Amniotic stem cell (primary cell): ENCODE data around the gene FAM118A.
"Not testable (repeated sequence)": the region's sequence is repeated elsewhere in the genome, so short reads cannot be mapped to it uniquely, and the experiment has no call there.

Source experiments
- DNase-seq: peaks from one replicate; lab custom pipeline; 2025; lab: John Stamatoyannopoulos, UW

The FAM118A gene

DNA sequence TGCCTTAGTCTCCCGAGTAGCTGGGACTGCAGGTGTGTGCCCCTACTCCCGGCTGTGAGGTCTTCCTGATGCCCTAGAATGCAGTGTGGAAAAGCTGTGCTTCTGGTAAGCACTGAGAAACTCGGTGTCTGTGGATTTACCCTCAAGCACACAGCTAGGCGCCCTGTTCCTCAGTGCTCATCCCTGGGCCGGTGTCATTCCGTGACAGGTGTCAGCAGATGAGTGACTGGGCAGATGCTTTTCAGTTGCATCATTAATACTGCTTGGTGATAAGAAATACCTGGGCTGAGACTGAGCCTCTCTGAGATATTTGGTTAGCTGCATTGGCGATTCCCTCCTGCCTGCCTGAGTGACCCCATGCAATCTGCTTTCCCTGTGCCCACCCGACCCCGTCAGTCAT lies 21.8 kb downstream of the FAM118A start:
- DNase-seq: no peak

DNA sequence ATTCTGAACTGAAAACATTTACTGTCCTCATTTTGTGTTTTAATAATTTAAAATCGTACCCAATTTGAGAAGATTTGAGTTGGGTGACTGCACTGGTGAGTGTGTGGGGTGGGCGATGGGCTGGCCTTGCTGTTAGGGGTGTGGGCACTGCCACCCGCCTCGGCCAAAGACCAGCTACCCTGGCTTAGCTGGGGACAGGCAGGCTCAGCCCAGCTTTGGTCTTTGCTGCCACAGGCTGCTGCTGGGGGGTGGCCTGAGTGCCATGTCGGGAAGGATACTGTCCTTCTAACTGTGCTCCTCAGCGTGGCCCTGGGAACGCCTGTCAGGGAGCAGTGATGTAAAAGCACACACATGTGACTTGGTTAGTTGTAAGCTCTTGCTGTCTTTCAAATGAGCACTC lies 22.3 kb downstream of the FAM118A start:
- no peak for DNase-seq

GRCh38 chr22:45334068-45334467 lies 24.3 kb downstream of the FAM118A start:
- no peak for DNase-seq

DNA sequence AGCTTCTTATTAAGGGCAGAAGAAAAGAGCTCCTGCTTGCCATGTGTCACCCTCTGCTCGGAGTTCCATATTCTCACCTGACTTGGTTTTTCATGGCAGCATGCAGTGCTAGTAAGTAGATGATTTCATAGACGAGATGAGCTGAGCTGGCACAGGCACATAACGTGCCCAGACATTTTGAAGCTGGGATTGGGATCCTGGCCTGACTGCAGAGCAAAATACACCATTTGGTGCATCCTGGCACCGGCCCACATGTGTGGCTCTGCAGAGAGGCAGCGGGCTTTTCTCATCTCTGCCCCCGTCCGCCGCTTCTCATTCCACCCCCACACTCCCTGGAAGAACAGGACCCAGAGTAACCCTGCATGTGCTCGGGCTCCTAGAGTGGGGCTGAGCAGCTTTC lies 24.8 kb downstream of the FAM118A start:
- DNase-seq: no peak

DNA sequence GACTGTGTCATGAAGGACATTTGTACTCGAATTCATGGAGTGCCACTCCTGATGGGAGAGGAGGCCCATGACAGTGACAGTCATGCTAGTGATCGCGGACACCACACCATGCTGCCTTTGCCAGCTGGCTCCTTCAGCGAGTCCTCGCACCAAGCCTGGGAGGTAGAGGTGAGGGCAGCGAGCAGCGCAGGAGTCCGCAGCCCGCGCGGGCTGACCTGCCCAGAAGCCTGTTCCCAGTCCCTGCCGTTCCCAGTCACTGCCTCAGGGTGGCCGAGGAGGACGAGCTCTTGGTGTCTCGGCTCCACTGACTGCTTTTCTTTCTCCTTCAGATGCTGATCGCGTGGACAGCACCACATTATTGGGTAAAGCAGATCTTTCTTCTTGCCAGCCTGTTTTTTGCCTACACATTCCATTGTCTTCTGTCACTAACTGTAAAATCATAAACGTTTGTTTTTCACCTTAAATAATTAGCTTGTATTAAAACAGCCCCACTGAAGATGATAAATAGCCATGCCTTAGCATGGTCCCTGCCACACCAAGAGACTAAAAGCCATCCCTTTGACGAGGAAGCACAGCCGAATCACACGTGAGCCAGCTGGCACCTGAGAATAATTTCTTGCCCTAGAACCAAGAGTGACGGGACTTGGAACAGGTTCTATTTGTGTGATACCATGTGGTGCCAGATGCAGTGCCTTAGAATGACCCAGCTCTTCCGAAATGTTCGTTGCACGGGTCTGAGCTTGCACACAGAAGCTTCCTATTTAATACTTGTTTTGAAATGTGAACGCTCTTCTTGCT lies 25.5 kb downstream of the FAM118A start:
- DNase-seq: no peak

GRCh38 chr22:45335854-45336522 lies 26.3 kb downstream of the FAM118A start:
- no peak for DNase-seq

DNA sequence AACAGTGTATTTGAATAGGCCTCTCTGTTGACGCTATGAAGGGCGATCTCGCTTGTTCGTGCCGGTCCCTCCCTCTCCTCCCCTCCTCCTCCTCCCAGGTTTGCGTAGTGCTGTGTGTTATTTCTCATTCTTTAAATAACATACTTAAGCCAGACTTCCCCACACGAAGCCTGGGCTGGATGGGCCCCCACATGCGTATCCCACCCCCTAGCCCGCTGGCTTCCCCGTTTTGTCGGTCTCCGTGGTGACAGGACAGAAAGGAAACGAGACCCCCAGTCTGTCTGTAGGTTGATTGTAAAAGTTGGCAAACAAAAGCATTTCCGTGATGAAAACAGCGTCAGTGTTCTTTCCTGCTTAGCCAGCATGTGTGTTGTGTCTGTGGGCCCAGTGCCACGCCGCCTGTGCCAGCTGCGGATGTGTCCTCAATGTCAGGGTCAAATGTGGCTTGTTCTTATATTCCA lies 27.3 kb downstream of the FAM118A start:
- no peak for DNase-seq

DNA sequence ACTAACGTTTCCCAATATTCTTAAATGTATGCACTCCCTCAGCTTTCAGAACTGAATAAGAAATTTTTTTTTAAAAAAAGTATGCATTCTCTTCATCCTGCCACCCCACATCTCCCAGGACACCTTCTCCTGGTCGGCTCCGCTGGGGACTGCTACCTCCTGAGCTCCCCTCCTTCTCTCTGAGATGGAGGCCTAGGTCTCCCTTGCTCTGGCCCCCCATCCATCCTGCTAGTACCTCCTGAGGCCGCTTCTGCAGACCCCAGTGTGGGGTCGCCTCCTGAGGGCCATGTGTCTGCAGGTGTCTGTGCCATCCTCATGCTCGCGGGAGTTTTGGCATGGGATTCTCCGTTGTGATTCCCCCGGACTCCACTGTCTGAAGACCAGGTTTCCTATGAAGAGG lies 27.8 kb downstream of the FAM118A start:
- DNase-seq: no peak

GRCh38 chr22:45338795-45339194 lies 29.1 kb downstream of the FAM118A start:
- DNase-seq: no peak

GRCh38 chr22:45340323-45340722 lies 30.6 kb downstream of the FAM118A start:
- DNase-seq: no peak

DNA sequence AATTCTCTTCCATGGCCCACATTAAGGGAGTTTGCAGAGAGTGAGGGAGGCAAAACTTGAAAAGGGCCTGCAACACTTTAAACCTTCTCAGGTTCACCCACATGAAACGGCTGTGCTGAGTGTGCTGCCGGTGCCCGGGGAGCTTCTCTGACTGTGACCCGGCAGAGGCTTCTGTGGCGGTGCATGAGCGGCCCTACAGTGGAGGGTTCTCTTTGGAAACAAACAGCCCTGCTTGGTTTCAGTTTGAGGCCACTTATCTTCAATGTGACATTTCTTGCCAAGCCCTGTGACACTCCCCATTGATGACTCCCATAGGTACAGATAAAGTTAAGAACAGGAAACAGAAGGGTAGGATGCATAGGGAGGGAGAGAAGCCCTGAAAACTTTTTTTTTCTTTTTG lies 31.8 kb downstream of the FAM118A start:
- DNase-seq: no peak

DNA sequence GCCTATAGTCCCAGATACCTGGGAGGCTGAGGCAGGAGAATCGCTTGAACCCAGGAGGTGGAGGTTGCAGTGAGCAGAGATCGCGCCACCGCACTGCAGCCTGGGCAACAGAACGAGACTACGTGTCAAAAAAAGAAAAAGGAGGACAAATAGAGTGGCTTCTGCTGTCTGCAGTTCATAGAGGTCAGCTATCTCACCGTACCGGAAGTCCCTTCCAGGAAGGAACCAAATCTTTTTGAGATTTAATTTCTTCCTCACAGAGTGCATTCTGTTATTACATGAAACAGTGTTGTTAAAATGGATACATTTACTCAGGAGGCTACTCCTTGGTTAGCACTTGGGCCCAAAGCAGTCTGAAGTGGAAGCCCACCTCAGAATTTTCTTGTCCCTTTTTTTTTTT lies 33.4 kb downstream of the FAM118A start:
- DNase-seq: no peak

DNA sequence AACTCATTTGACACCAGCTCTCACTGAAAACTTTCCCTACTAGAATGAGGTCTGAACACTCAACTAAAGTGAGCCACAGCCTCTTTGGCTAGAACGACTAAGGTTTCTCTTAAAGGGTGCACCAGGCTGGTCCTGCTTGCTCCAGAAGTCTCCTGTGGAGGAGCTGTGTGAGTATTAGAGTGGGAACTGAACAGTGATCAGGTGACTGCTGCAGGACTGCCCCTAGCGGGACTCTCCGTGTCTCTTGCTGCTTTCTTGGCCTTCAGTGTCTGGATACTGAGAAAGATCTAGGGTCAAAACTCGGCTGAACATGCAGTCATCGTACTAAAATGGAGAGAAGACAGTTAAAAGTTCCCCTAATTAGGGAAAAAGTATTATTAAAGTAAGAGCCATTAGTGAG lies 34.6 kb downstream of the FAM118A start:
- DNase-seq: no peak

- DNase-seq: no peak
These were observed 40.2 kb downstream of the FAM118A start for GRCh38 chr22:45349916-45350315.

- no peak for DNase-seq
These were observed 42.2 kb downstream of the FAM118A start for GRCh38 chr22:45351956-45352355.

GRCh38 chr22:45352757-45353156 lies 43.0 kb downstream of the FAM118A start:
- not testable (repeated sequence) for DNase-seq

DNA sequence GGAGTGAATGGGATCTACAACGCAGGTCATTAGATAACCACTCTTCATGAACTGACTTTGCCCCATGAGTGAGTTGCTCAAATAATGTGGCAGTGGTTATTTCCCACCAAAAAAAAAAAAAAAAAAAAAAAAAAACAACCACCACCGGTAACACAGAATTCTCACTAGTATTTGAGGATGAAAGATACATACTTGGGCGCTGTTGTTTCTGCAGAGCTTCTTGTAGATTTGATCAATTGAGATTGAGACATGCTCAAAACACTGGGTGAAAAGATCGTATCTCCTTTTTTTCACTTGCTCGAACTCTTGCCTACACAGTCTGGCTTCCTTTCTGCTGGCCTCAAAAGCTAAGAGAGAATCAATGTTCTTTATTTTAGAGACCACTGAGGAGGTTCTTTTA lies 44.1 kb downstream of the FAM118A start:
- no peak for DNase-seq

GRCh38 chr22:45357490-45357889 lies 47.8 kb downstream of the FAM118A start:
- DNase-seq: no peak

DNA sequence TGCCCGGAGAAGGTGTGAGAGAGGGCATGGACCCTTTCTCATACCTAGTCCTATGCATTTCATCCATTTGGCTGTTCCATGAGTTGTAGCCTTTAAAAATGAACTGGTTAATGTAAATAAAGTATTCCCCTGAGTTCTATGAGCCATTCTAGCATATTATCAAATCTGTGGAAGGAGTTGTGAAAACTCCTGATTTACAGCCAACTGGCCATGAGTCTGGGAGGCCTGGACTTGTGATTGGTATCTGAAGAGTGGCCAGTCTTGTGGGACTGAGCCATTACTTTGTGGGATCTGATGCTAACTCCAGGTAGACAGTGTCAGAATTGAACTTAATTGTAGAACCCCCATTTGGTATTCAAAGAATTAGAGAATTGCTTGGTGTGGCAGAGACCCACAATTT lies 48.4 kb downstream of the FAM118A start:
- DNase-seq: no peak

DNA sequence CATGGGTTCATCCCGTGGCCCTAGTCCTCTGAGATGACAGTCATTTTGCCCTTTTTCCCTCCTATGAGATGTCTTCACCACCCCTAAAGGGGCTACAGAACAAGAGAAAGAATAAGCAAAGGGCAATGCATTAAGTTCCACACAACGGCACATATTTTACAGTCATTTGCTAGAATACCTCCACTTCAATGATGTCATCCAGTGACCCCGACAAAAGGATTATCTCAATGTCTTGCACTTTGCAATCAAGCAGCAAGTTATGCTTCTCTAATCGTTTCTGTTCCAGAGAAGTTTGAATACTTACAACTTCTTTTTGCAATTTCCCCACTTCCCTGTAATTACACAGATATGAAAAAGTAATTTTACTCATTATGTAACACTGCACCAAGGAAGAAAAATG lies 49.9 kb downstream of the FAM118A start:
- no peak for DNase-seq

- no peak for DNase-seq
These were observed 57.0 kb downstream of the FAM118A start for GRCh38 chr22:45366713-45367112.

DNA sequence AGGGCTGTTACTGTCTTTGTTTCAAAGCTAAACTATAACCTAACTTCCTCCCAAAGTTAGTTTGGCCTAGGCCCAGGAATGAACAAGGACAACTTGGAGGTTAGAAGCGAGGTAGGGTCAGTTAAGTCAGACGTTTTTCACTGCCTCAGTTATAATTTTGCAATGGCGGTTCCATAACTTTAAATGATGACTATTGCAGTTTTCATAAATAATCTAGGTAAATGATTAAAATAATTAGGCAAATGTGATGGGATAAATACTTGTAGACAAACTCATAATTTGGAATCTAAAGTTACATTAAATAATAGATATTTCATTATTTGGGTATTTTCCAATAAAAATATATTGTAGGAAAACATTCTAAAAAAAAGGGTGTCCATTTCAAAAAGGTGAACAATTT lies 63.9 kb downstream of the FAM118A start:
- not testable (repeated sequence) for DNase-seq

DNA sequence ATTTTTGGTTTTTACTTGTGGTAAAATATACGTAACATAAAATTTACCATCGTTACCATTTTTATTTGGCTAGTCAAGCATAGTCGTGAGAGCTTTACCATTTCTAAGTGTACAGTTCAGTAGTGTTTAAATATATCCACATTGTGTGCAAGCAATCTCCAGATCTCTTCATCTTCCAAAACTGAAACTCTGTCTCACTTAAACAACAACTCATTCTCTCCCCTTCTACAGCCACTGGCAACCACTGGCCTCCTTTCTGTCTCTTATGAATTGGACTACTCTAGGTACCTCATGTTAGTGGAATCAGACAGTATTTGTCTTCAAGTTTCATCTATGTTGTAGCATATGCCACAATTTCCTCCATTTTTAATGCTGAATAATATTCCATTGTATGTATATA lies 66.3 kb downstream of the FAM118A start:
- no peak for DNase-seq

DNA sequence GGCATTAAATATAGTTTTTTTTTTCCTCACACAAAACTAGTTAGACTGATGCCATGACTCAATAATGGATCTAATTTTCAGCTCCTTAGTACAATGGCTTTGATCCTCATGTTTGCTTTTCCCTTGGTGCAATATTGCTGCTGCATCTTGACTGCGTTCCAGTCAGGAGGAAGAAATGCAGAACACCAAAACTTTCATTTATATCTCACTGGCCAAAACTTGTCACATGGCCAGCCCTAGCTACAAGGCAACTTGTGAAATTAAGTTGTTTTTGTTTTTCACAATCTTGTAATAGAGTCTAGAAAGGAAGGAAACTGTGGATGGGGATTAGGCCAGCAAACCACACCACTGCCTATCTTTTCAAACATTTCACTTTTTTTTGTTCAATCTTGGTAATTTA lies 67.0 kb downstream of the FAM118A start:
- DNase-seq: no peak
